ENCODE data around the gene HMGCLL1.

Gene HMGCLL1

GRCh38 chr6:55578537-55579363, at the start of gene HMGCLL1:
Gene HMGCLL1, minus strand, starts transcription at chr6:55579192. Its CDS starts 137 bp downstream, at chr6:55579055.
- H3K9me3 ChIP-seq (ENCODE audit: control insufficient read depth, insufficient read depth, low read length): no peaks in the 10 kb centered on the region
- H3K4me3 ChIP-seq (ENCODE audit: low read depth, low read length): peak within 1 kb of the TSS; percentile 84
- no peaks in the 10 kb centered on the region for H3K36me3 ChIP-seq (ENCODE audit: control insufficient read depth, insufficient read depth, low read length)
- H3K9ac ChIP-seq (ENCODE audit: low read depth, low read length): no peak within 1 kb of the TSS
- H3K27me3 ChIP-seq (ENCODE audit: control insufficient read depth, insufficient read depth, low read length): peaks cover 13% of the 10 kb centered on the region
- no peaks in the 10 kb centered on the region for H3K4me1 ChIP-seq (ENCODE audit: control insufficient read depth, insufficient read depth, low read length)

- Histone ChIP-seq H3K27me3 (ENCODE audit: control insufficient read depth, insufficient read depth, low read length) (no peaks in the 10 kb centered on the region), H3K4me3 (ENCODE audit: low read depth, low read length) (no peak overlapping the region), H3K9me3 (ENCODE audit: control insufficient read depth, insufficient read depth, low read length) (no peaks in the 10 kb centered on the region), H3K4me1 (ENCODE audit: control insufficient read depth, insufficient read depth, low read length) (no peaks in the 10 kb centered on the region), H3K9ac (ENCODE audit: low read depth, low read length) (no peak overlapping the region), H3K36me3 (ENCODE audit: control insufficient read depth, insufficient read depth, low read length) (no peaks in the 10 kb centered on the region)
Observed at GRCh38 chr6:55621993-55622392, 43.0 kb upstream of the HMGCLL1 start.

DNA sequence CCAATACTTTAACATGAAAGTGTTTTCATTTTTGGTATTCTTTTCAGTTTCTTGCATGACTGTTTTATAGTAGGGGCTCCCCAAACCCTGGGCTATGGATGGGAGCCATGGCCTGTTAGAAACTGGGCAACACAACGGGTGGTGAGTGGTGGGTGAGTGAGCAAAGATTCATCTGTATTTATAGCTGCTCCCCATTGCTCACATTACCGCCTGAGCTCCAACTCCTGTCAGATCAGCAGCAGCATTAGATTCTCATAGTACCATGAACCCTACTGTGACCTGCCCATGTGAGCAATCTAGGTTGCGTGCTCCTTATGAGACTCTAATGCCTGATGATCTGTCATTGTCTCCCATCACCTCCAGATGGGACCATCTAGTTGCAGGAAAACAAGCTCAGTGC, 42.3 kb upstream of the HMGCLL1 start:
- Histone ChIP-seq H3K9me3 (ENCODE audit: control insufficient read depth, insufficient read depth, low read length) (no peaks in the 10 kb centered on the region), H3K9ac (ENCODE audit: low read depth, low read length) (no peak overlapping the region), H3K4me1 (ENCODE audit: control insufficient read depth, insufficient read depth, low read length) (no peaks in the 10 kb centered on the region), H3K36me3 (ENCODE audit: control insufficient read depth, insufficient read depth, low read length) (no peaks in the 10 kb centered on the region), H3K27me3 (ENCODE audit: control insufficient read depth, insufficient read depth, low read length) (no peaks in the 10 kb centered on the region), H3K4me3 (ENCODE audit: low read depth, low read length) (no peak overlapping the region)

GRCh38 chr6:55617272-55617671, 38.3 kb upstream of the HMGCLL1 start:
- Histone ChIP-seq H3K36me3 (ENCODE audit: control insufficient read depth, insufficient read depth, low read length) (no peaks in the 10 kb centered on the region), H3K4me1 (ENCODE audit: control insufficient read depth, insufficient read depth, low read length) (no peaks in the 10 kb centered on the region), H3K9ac (ENCODE audit: low read depth, low read length) (no peak overlapping the region), H3K9me3 (ENCODE audit: control insufficient read depth, insufficient read depth, low read length) (no peaks in the 10 kb centered on the region), H3K27me3 (ENCODE audit: control insufficient read depth, insufficient read depth, low read length) (no peaks in the 10 kb centered on the region), H3K4me3 (ENCODE audit: low read depth, low read length) (no peak overlapping the region)

DNA sequence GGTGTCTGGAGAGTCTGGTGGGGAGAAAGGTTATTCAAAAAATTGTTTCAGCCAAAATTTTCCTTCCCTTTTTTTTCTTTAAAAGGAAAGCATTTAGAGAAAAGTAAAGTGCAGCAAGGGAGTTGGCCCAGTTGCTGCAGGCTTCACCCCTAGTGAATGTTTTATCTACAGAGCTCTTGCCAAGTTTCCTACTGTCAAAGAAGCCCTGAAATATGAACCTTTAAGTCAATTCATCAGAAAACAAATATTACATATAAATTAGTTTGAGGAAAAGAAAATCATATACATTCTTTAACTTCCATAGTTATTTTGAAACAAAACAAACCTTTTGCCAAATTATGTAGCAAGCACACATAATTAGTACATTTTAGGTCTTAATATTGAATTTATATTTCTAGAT, 25.0 kb upstream of the HMGCLL1 start:
- Histone ChIP-seq H3K27me3 (ENCODE audit: control insufficient read depth, insufficient read depth, low read length) (no peaks in the 10 kb centered on the region), H3K9me3 (ENCODE audit: control insufficient read depth, insufficient read depth, low read length) (no peaks in the 10 kb centered on the region)

GRCh38 chr6:55601120-55601519, 22.1 kb upstream of the HMGCLL1 start:
- Histone ChIP-seq H3K9ac (ENCODE audit: low read depth, low read length) (no peak overlapping the region), H3K27me3 (ENCODE audit: control insufficient read depth, insufficient read depth, low read length) (no peaks in the 10 kb centered on the region), H3K4me3 (ENCODE audit: low read depth, low read length) (no peak overlapping the region), H3K9me3 (ENCODE audit: control insufficient read depth, insufficient read depth, low read length) (no peaks in the 10 kb centered on the region), H3K36me3 (ENCODE audit: control insufficient read depth, insufficient read depth, low read length) (no peaks in the 10 kb centered on the region), H3K4me1 (ENCODE audit: control insufficient read depth, insufficient read depth, low read length) (no peaks in the 10 kb centered on the region)

More for the DNA sequence above, 25.0 kb upstream of the HMGCLL1 start:
- Histone ChIP-seq H3K4me1 (ENCODE audit: control insufficient read depth, insufficient read depth, low read length) (no peaks in the 10 kb centered on the region), H3K36me3 (ENCODE audit: control insufficient read depth, insufficient read depth, low read length) (no peaks in the 10 kb centered on the region), H3K4me3 (ENCODE audit: low read depth, low read length) (no peak overlapping the region), H3K9ac (ENCODE audit: low read depth, low read length) (no peak overlapping the region)

DNA sequence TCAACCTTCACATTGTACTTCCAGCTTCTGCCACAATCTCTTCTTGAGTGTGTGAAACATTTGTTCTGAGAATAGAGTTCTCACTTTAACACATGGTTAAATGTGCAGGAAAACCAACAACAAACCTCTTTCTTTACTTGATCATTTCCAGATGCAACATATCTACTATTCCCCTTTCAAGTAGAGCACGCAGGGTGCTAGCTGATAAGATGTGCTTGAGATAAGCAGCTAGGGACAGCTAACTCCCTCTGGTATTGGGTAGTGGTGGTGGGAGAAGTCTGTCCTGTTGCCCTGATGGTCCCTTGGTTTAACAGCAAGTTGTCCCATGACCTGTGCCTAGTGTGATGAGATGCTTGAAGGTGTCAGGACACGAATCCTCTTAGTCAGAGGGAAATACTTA, 15.4 kb upstream of the HMGCLL1 start:
- H3K9me3 ChIP-seq (ENCODE audit: control insufficient read depth, insufficient read depth, low read length): no peaks in the 10 kb centered on the region
- H3K4me3 ChIP-seq (ENCODE audit: low read depth, low read length): no peak overlapping the region
- H3K27me3 ChIP-seq (ENCODE audit: control insufficient read depth, insufficient read depth, low read length): no peaks in the 10 kb centered on the region
- H3K9ac ChIP-seq (ENCODE audit: low read depth, low read length): no peak overlapping the region
- H3K4me1 ChIP-seq (ENCODE audit: control insufficient read depth, insufficient read depth, low read length): no peaks in the 10 kb centered on the region
- H3K36me3 ChIP-seq (ENCODE audit: control insufficient read depth, insufficient read depth, low read length): no peaks in the 10 kb centered on the region

DNA sequence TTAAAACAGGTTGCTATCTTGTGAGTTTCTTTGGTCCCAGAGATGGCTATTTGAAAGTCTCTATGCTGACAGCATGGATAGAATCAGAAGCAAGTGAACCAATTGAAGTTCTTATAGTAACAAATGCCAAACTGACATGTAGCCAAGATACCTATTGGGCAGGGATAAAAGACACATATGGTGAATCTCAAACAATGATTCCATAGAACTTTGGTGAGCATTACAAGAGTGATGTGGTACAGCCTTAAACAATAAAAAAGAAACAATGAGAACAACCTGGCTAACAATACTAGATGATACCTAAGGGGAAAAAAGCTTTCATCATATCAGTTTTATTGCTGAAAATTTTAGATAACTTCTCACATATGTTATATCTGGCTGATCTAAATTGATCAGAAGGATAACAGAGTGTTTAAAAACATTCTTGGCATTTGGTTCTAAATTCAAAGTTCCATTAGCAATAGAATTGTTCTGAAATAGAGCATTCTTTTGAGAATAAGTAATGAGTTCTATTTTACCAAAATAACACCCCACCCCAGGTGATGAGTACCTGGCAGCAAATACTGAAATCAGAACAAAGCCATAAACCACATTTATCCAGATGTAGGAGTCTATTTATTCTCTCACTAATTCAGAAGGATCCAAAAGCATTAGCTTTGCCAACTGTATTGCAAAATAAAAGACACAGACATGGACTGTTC, 5.8 kb upstream of the HMGCLL1 start:
- no peak overlapping the region for H3K4me3 ChIP-seq (ENCODE audit: low read depth, low read length)
- H3K4me1 ChIP-seq (ENCODE audit: control insufficient read depth, insufficient read depth, low read length): no peaks in the 10 kb centered on the region
- no peak overlapping the region for H3K9ac ChIP-seq (ENCODE audit: low read depth, low read length)
- no peaks in the 10 kb centered on the region for H3K36me3 ChIP-seq (ENCODE audit: control insufficient read depth, insufficient read depth, low read length)
- no peaks in the 10 kb centered on the region for H3K9me3 ChIP-seq (ENCODE audit: control insufficient read depth, insufficient read depth, low read length)
- peaks cover 2% of the 10 kb centered on the region for H3K27me3 ChIP-seq (ENCODE audit: control insufficient read depth, insufficient read depth, low read length)

DNA sequence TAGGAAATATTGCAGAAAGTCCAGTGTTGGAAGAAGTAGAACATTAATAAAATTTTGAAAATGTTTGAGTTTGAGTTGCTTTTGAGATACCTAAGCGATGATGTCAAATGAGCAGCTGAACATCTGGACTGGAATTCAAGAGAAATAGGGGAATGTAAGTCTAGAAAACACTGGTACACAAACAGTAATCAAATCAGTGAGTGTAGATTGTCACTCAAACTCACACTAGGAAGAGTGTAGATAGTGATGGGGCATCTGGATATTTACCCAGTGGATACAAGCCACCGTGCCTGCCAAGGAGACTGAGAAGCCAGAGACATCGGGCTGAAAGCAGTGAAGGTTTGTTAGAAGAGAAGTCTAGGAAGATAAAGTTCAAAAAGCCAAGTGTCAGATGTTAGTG, 2.2 kb downstream of the HMGCLL1 start:
- Histone ChIP-seq H3K9me3 (ENCODE audit: control insufficient read depth, insufficient read depth, low read length) (no peaks in the 10 kb centered on the region), H3K9ac (ENCODE audit: low read depth, low read length) (no peak overlapping the region), H3K36me3 (ENCODE audit: control insufficient read depth, insufficient read depth, low read length) (no peaks in the 10 kb centered on the region), H3K27me3 (ENCODE audit: control insufficient read depth, insufficient read depth, low read length) (peaks cover 13% of the 10 kb centered on the region), H3K4me1 (ENCODE audit: control insufficient read depth, insufficient read depth, low read length) (no peaks in the 10 kb centered on the region), H3K4me3 (ENCODE audit: low read depth, low read length) (no peak overlapping the region)

- no peaks in the 10 kb centered on the region for H3K4me1 ChIP-seq (ENCODE audit: control insufficient read depth, insufficient read depth, low read length)
- H3K9ac ChIP-seq (ENCODE audit: low read depth, low read length): no peak overlapping the region
- no peaks in the 10 kb centered on the region for H3K9me3 ChIP-seq (ENCODE audit: control insufficient read depth, insufficient read depth, low read length)
- H3K4me3 ChIP-seq (ENCODE audit: low read depth, low read length): no peak overlapping the region
- peaks cover 8% of the 10 kb centered on the region for H3K27me3 ChIP-seq (ENCODE audit: control insufficient read depth, insufficient read depth, low read length)
- H3K36me3 ChIP-seq (ENCODE audit: control insufficient read depth, insufficient read depth, low read length): no peaks in the 10 kb centered on the region
Observed at GRCh38 chr6:55574556-55574955, 4.4 kb downstream of the HMGCLL1 start.

DNA sequence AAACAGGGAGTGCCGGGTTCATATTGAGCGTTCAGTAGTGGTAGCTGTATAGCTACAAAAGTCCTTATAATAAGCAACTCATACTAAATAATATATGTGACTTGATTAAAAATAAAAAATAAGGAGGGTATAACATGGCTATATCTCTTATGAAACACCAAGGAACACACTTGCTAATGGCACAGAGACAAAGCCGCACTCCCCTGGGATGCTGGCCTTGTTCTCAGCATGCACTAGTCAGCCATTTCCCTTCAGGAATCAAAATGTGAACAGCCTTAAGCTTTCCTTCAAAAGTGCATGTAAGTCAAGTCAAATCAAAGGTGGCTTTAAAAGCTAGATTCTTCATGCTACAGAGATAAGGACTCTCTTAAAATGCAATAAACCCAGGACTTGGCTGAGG, 9.4 kb downstream of the HMGCLL1 start:
- Histone ChIP-seq H3K9me3 (ENCODE audit: control insufficient read depth, insufficient read depth, low read length) (no peaks in the 10 kb centered on the region), H3K4me3 (ENCODE audit: low read depth, low read length) (no peak overlapping the region), H3K27me3 (ENCODE audit: control insufficient read depth, insufficient read depth, low read length) (no peaks in the 10 kb centered on the region), H3K36me3 (ENCODE audit: control insufficient read depth, insufficient read depth, low read length) (no peaks in the 10 kb centered on the region), H3K9ac (ENCODE audit: low read depth, low read length) (no peak overlapping the region), H3K4me1 (ENCODE audit: control insufficient read depth, insufficient read depth, low read length) (peaks cover 2% of the 10 kb centered on the region)
